SK-N-MC (cell line): ENCODE data around the gene KCNK10.

Experiments used
- DNase-seq: peaks from one replicate; pipeline ENCODE4 v3.0.0-alpha.2; 2011; ENCODE audit warnings: low read depth, low spot score
- H3K27ac ChIP-seq: fragments of 200-600 bp; sonication (generic); 2 replicates; pipeline ENCODE4 v1.5.1; 2016; ENCODE audit warnings: mixed run types
- H3K36me3 ChIP-seq: fragments of 200-600 bp; sonication (generic); 2 replicates; pipeline ENCODE4 v1.6.1; 2017; ENCODE audit warnings: antibody characterized with exemption, low read length, mixed read lengths; ENCODE audit not compliant: insufficient read depth
- H3K4me3 ChIP-seq: fragments of 200-600 bp; sonication (generic); 2 replicates; pipeline ENCODE4 v1.5.1; 2016
- H3K9ac ChIP-seq: fragments of 200-600 bp; sonication (generic); 2 replicates; pipeline ENCODE4 v1.8.0; 2017; ENCODE audit warnings: mixed run types, mixed read lengths; ENCODE audit not compliant: insufficient read length
- H3K9me3 ChIP-seq: fragments of 200-600 bp; sonication (generic); 2 replicates; pipeline ENCODE4 v1.6.1; 2017; ENCODE audit warnings: low read depth, mild to moderate bottlenecking, antibody characterized with exemption, low read length, moderate library complexity, mixed read lengths
- EZH2 ChIP-seq: fragments of 200-600 bp; sonication (generic); IDR thresholded peaks from one replicate; pipeline ENCODE4 v1.6.1; 2017; ENCODE audit warnings: antibody characterized with exemption
- FOXP2 ChIP-seq: optimal IDR thresholded peaks from 2 replicates; pipeline ENCODE3; 2011; ENCODE audit warnings: mild to moderate bottlenecking, moderate library complexity; ENCODE audit not compliant: insufficient read depth; ENCODE audit errors: extremely low read length, control extremely low read depth
- POLR2AphosphoS5 ChIP-seq: IDR thresholded peaks from 2 replicates; pipeline ENCODE4 v1.6.1; 2012; ENCODE audit warnings: mild to moderate bottlenecking, low read depth, low read length, borderline replicate concordance

The KCNK10 gene

GRCh38 chr14:88232771-88233170, 90.3 kb downstream of the KCNK10 start:
- no peak overlapping the region for H3K27ac ChIP-seq
- H3K9me3 ChIP-seq = no peaks in the 10 kb centered on the region
- no peak for DNase-seq
- TF ChIP-seq EZH2 (no peak), POLR2AphosphoS5 (no peak), FOXP2 (no peak)
- H3K9ac ChIP-seq = no peak overlapping the region
- no peak overlapping the region for H3K4me3 ChIP-seq
- H3K36me3 ChIP-seq = no peaks in the 10 kb centered on the region

GRCh38 chr14:88231603-88232002, 91.5 kb downstream of the KCNK10 start:
- Histone ChIP-seq H3K27ac (no peak overlapping the region), H3K9me3 (no peaks in the 10 kb centered on the region), H3K9ac (no peak overlapping the region), H3K4me3 (no peak overlapping the region), H3K36me3 (no peaks in the 10 kb centered on the region)
- TF ChIP-seq FOXP2 = no peak
- no peak for TF ChIP-seq EZH2
- no peak for TF ChIP-seq POLR2AphosphoS5
- no peak for DNase-seq

- TF ChIP-seq EZH2 (no peak), POLR2AphosphoS5 (no peak), FOXP2 (no peak)
- DNase-seq = no peak
- H3K27ac ChIP-seq = no peak overlapping the region
- no peaks in the 10 kb centered on the region for H3K36me3 ChIP-seq
- no peak overlapping the region for H3K9ac ChIP-seq
- H3K4me3 ChIP-seq = no peak overlapping the region
- H3K9me3 ChIP-seq = no peaks in the 10 kb centered on the region
Observed at GRCh38 chr14:88229428-88229827, 93.6 kb downstream of the KCNK10 start.

GRCh38 chr14:88228522-88229236, 94.4 kb downstream of the KCNK10 start:
- no peaks in the 10 kb centered on the region for H3K36me3 ChIP-seq
- H3K4me3 ChIP-seq = no peak overlapping the region
- no peak for DNase-seq
- H3K27ac ChIP-seq = no peak overlapping the region
- H3K9ac ChIP-seq = no peak overlapping the region
- TF ChIP-seq EZH2 = no peak
- no peak for TF ChIP-seq FOXP2
- no peak for TF ChIP-seq POLR2AphosphoS5
- no peaks in the 10 kb centered on the region for H3K9me3 ChIP-seq

- Histone ChIP-seq H3K9ac (no peak overlapping the region), H3K4me3 (no peak overlapping the region), H3K27ac (no peak overlapping the region), H3K9me3 (no peaks in the 10 kb centered on the region), H3K36me3 (no peaks in the 10 kb centered on the region)
- TF ChIP-seq EZH2 = no peak
- TF ChIP-seq POLR2AphosphoS5 = no peak
- no peak for TF ChIP-seq FOXP2
- DNase-seq = no peak
Observed at GRCh38 chr14:88227693-88228092, 95.4 kb downstream of the KCNK10 start.

GRCh38 chr14:88225721-88226120, 97.3 kb downstream of the KCNK10 start:
- H3K36me3 ChIP-seq = no peaks in the 10 kb centered on the region
- H3K27ac ChIP-seq = no peak overlapping the region
- TF ChIP-seq FOXP2 (no peak), POLR2AphosphoS5 (no peak), EZH2 (no peak)
- no peak overlapping the region for H3K4me3 ChIP-seq
- no peaks in the 10 kb centered on the region for H3K9me3 ChIP-seq
- no peak overlapping the region for H3K9ac ChIP-seq
- no peak for DNase-seq

GRCh38 chr14:88218119-88218915, 104.8 kb downstream of the KCNK10 start:
- H3K9ac ChIP-seq = no peak overlapping the region
- H3K27ac ChIP-seq = no peak overlapping the region
- TF ChIP-seq POLR2AphosphoS5 (no peak), FOXP2 (no peak), EZH2 (no peak)
- no peak overlapping the region for H3K4me3 ChIP-seq
- H3K9me3 ChIP-seq = no peaks in the 10 kb centered on the region
- no peak for DNase-seq
- H3K36me3 ChIP-seq = no peaks in the 10 kb centered on the region

GRCh38 chr14:88212691-88213090, 110.4 kb downstream of the KCNK10 start:
- no peak overlapping the region for H3K27ac ChIP-seq
- DNase-seq = no peak
- H3K9ac ChIP-seq = no peak overlapping the region
- no peak for TF ChIP-seq POLR2AphosphoS5
- TF ChIP-seq EZH2 = no peak
- no peak for TF ChIP-seq FOXP2
- no peaks in the 10 kb centered on the region for H3K9me3 ChIP-seq
- H3K4me3 ChIP-seq = no peak overlapping the region
- no peaks in the 10 kb centered on the region for H3K36me3 ChIP-seq

GRCh38 chr14:88210426-88210825, 112.6 kb downstream of the KCNK10 start:
- H3K4me3 ChIP-seq = no peak overlapping the region
- H3K36me3 ChIP-seq = no peaks in the 10 kb centered on the region
- TF ChIP-seq POLR2AphosphoS5 (no peak), FOXP2 (no peak), EZH2 (no peak)
- DNase-seq = no peak
- no peaks in the 10 kb centered on the region for H3K9me3 ChIP-seq
- H3K27ac ChIP-seq = no peak overlapping the region
- H3K9ac ChIP-seq = no peak overlapping the region
